GM23248 (cell line): ENCODE measurements around the gene DNAJC28. TPM values are rescaled to one million over a fixed set of nuclear protein-coding genes. Genes with fewer than 3 reads are reported as not detected.

ENCODE experiments used
- DNase-seq: peaks from one replicate; pipeline ENCODE4 v3.0.0-alpha.2; 2015
- H2AFZ ChIP-seq: fragments of 200-600 bp; sonication (generic); 2 replicates; pipeline ENCODE4 v1.6.1; 2016; ENCODE audit warnings: antibody characterized with exemption
- H3F3A ChIP-seq: fragments of 200-600 bp; sonication (generic); 2 replicates; pipeline ENCODE4 v1.6.1; 2016; ENCODE audit warnings: mild to moderate bottlenecking, antibody characterized with exemption, mixed run types; ENCODE audit not compliant: insufficient read depth
- H3K27ac ChIP-seq: fragments of 200-600 bp; sonication (generic); 2 replicates; pipeline ENCODE4 v1.5.1; 2016; ENCODE audit warnings: mild to moderate bottlenecking
- H3K27me3 ChIP-seq: fragments of 200-600 bp; sonication (generic); replicated peaks from 2 replicates; pipeline ENCODE4 v1.6.1; 2016; ENCODE audit warnings: mild to moderate bottlenecking; ENCODE audit not compliant: insufficient read depth
- H3K36me3 ChIP-seq: fragments of 200-600 bp; sonication (generic); 2 replicates; pipeline ENCODE4 v1.6.1; 2016; ENCODE audit warnings: low read depth, mild to moderate bottlenecking
- H3K4me1 ChIP-seq: fragments of 200-600 bp; sonication (generic); 2 replicates; pipeline ENCODE4 v1.6.1; 2016; ENCODE audit warnings: mild to moderate bottlenecking; ENCODE audit not compliant: insufficient read depth
- H3K4me2 ChIP-seq: fragments of 200-600 bp; sonication (generic); one replicate; pipeline ENCODE4 v1.6.1; 2016; ENCODE audit warnings: mild to moderate bottlenecking; ENCODE audit not compliant: unreplicated experiment
- H3K4me3 ChIP-seq: fragments of 200-600 bp; sonication (generic); 2 replicates; pipeline ENCODE4 v1.5.1; 2016; ENCODE audit warnings: mild to moderate bottlenecking
- H3K79me2 ChIP-seq: fragments of 200-600 bp; sonication (generic); 2 replicates; pipeline ENCODE4 v1.6.1; 2016; ENCODE audit warnings: mild to moderate bottlenecking; ENCODE audit not compliant: insufficient read depth
- H3K9ac ChIP-seq: fragments of 200-600 bp; sonication (generic); 2 replicates; pipeline ENCODE4 v1.6.1; 2016; ENCODE audit warnings: mild to moderate bottlenecking
- H3K9me2 ChIP-seq: fragments of 200-600 bp; sonication (generic); 2 replicates; pipeline ENCODE4 v1.6.1; 2016; ENCODE audit warnings: mixed run types, mild to moderate bottlenecking, moderate library complexity; ENCODE audit not compliant: insufficient read depth
- H3K9me3 ChIP-seq: fragments of 200-600 bp; sonication (generic); one replicate; pipeline ENCODE4 v1.6.1; 2017; ENCODE audit warnings: low read depth
- H4K20me1 ChIP-seq: fragments of 200-600 bp; sonication (generic); 2 replicates; pipeline ENCODE4 v1.6.0; 2016; ENCODE audit not compliant: insufficient read depth
- EZH2 ChIP-seq: fragments of 200-600 bp; sonication (generic); IDR thresholded peaks from 2 replicates; pipeline ENCODE4 v1.6.1; 2018; ENCODE audit warnings: antibody characterized with exemption, mild to moderate bottlenecking; ENCODE audit not compliant: insufficient read depth, poor library complexity, severe bottlenecking
- EZH2phosphoT487 ChIP-seq: fragments of 200-600 bp; sonication (generic); IDR thresholded peaks from 2 replicates; pipeline ENCODE4 v1.6.1; 2018; ENCODE audit warnings: antibody characterized with exemption, moderate library complexity, mild to moderate bottlenecking, low read depth; ENCODE audit not compliant: insufficient read depth
- WGBS, 2 experiments: methylation state at CpG; one replicate each; pipeline ENCODE4 v1.1.6; 2015 to 2017; ENCODE audit warnings: low lambda C conversion rate in 2 of 2, low coverage in 1 of 2; ENCODE audit errors: missing lambda C conversion rate in 2 of 2; 5-methylcytosine and 5-hydroxymethylcytosine counted together
- in situ Hi-C: fragments of 300-500 bp; cut with MboI; formaldehyde crosslinking; loops from 2 replicates; pipeline ENCODE4 v1.15.0; 2020
- polyA plus RNA-seq: library from polyadenylated mRNA; unstranded; fragments of >200 nt; fragmentation: Nextera tagmentation; extraction: Ambion mirVana; gene quantifications from 2 replicates; pipeline ENCODE4 v1.2.1, GENCODE V29; 2016
- total RNA-seq: library from RNA; depleted of rRNA; stranded (reverse); fragments of >200 nt; shearing (Covaris generic); gene quantifications from 2 replicates; pipeline ENCODE4 v1.2.3, GENCODE V29; 2014

Gene DNAJC28
- total and polyA plus RNA-seq, 2 experiments from 2014 or later, result 2.0 to 2.4 TPM

- H3K27me3 ChIP-seq, result no peaks in the 10 kb centered on the region
- H3K4me2 ChIP-seq, result no peak overlapping the region
- H3K9me2 ChIP-seq, result no peaks in the 10 kb centered on the region
- H3K9ac ChIP-seq, result no peak overlapping the region
- no peak overlapping the region for H3K4me3 ChIP-seq
- H3K9me3 ChIP-seq, result no peaks in the 10 kb centered on the region
- no peaks in the 10 kb centered on the region for H3K79me2 ChIP-seq
- H3K4me1 ChIP-seq, result 0 out of 2 replicates have a peak, but pooled peaks cover 3% of the 10 kb centered on the region
- peaks cover 11% of the 10 kb centered on the region for H3K36me3 ChIP-seq
- H3K27ac ChIP-seq, result no peak overlapping the region
- whole genome bisulfite sequencing, 2 experiments, result 91 to 97% methylated on average over 5 of the region's 5 CpGs
- no peak for TF ChIP-seq EZH2
- no peak for TF ChIP-seq EZH2phosphoT487
- DNase-seq, result no peak
- no peak overlapping the region for H2AFZ ChIP-seq
- no peaks in the 10 kb centered on the region for H3F3A ChIP-seq
- H4K20me1 ChIP-seq, result no peaks in the 10 kb centered on the region
- in situ Hi-C loops, result no loop called here
These were observed 29.8 kb downstream of the DNAJC28 start for GRCh38 chr21:33461538-33462250.

DNA sequence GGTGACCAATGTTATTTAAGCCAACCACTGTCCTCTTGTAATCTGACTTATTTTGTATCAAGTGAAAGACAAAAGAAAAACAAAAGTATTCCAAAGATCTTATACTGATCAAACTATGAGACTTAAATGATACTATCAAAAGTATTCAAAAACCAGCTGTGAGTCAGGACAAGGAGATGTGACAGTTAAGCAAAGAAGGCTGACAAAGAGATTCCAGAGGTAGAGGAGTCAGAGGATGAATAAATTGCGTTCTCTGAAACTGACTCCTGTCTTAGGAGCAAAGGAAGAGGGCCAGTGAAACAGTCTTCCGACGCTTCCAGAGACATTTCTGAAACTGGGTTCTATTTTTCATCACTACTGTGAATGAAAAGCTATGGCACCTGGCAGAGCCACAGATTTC lies 32.7 kb downstream of the DNAJC28 start:
- TF ChIP-seq EZH2, result no peak
- Histone ChIP-seq H3K4me3 (no peak overlapping the region), H3K79me2 (no peaks in the 10 kb centered on the region), H3K4me2 (no peak overlapping the region), H3K9ac (no peak overlapping the region), H2AFZ (no peak overlapping the region), H4K20me1 (no peaks in the 10 kb centered on the region), H3K27me3 (no peaks in the 10 kb centered on the region), H3F3A (no peaks in the 10 kb centered on the region), H3K9me3 (no peaks in the 10 kb centered on the region), H3K27ac (no peak overlapping the region), H3K36me3 (peaks cover 15% of the 10 kb centered on the region), H3K9me2 (no peaks in the 10 kb centered on the region), H3K4me1 (0 out of 2 replicates have a peak, but pooled peaks cover 3% of the 10 kb centered on the region)
- 93 to 94% methylated on average over 3 of the region's 3 CpGs for WGBS, 2 experiments
- in situ Hi-C loops, result no loop called here
- DNase-seq, result peak; percentile 29

DNA sequence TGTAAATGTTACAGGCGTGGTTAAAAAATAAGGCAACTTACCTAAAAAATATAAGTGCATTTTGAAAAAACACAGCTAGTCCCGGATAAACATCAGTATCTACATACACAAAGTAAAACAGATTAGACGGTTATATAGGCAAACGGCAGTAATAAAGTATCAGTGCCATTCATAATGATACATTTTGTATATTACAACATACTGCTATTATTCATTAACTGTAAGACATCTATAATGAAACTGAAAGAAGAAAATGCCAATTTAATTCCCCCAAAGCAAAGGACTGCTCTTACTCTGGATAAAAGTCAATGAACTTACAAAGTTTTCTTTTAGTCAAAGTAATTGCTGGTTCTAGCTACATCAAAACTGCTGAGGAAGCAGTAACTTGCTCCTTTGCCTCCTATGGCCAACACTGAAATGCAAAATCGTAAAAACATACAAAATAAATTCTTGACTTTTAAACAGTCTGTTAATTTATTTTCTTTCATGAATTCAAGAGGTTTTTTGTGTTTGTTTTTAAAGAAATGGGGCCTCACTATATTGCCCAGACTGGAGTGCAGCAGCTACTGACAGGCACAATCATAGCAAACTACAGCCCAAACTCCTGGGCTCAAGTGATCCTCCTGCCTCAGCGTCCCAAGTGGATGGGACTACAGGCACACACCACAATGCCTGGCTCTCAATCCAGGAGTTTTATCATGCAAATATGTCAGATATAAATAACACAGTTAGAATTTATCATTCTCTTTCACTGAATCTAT lies 35.6 kb downstream of the DNAJC28 start:
- Histone ChIP-seq H3K4me3 (no peak overlapping the region), H2AFZ (no peak overlapping the region), H3K4me1 (peaks cover 8% of the 10 kb centered on the region), H3K4me2 (no peak overlapping the region), H3K27ac (no peak overlapping the region), H3K27me3 (no peaks in the 10 kb centered on the region), H3K36me3 (peaks cover 15% of the 10 kb centered on the region), H3K79me2 (no peaks in the 10 kb centered on the region), H3K9me2 (no peaks in the 10 kb centered on the region), H3F3A (no peaks in the 10 kb centered on the region), H3K9ac (no peak overlapping the region), H3K9me3 (no peaks in the 10 kb centered on the region), H4K20me1 (no peaks in the 10 kb centered on the region)
- in situ Hi-C loops, result no loop called here
- TF ChIP-seq EZH2phosphoT487, result no peak
- TF ChIP-seq EZH2, result no peak
- WGBS, 2 experiments, result 92% methylated on average over 6 of the region's 6 CpGs
- no peak for DNase-seq

- Histone ChIP-seq H3K9ac (no peak overlapping the region), H3K36me3 (peaks cover 9% of the 10 kb centered on the region; the same call in 1 of the 2 replicates), H2AFZ (no peak overlapping the region), H3K27me3 (no peaks in the 10 kb centered on the region), H4K20me1 (no peaks in the 10 kb centered on the region), H3K4me1 (peaks cover 5% of the 10 kb centered on the region), H3K9me3 (no peaks in the 10 kb centered on the region), H3K27ac (no peak overlapping the region), H3K4me2 (no peak overlapping the region), H3K4me3 (no peak overlapping the region), H3K9me2 (no peaks in the 10 kb centered on the region), H3K79me2 (no peaks in the 10 kb centered on the region), H3F3A (no peaks in the 10 kb centered on the region)
- no peak for DNase-seq
- in situ Hi-C loops, result no loop called here
- 84 to 92% methylated on average over 3 of the region's 3 CpGs for WGBS, 2 experiments
- TF ChIP-seq EZH2 (no peak), EZH2phosphoT487 (no peak)
These were observed 39.2 kb downstream of the DNAJC28 start for GRCh38 chr21:33452362-33452761.
